Stimulated activated CD8-positive, alpha-beta memory T cell treated with anti-CD3 and anti-CD28 coated beads, Interleukin-4, amount 100 ng/mL, for 24 hours (primary cell): ENCODE results near the gene GCC1.
A peak's percentile ranks its signal among the peaks of the same experiment; 100 is the strongest.
"Not testable (repeated sequence)": the region's sequence is repeated elsewhere in the genome, so short reads cannot be mapped to it uniquely, and the experiment has no call there.

ENCODE experiments used
- DNase-seq: peaks from one replicate; pipeline ENCODE4 v3.0.0-alpha.2; 2020; ENCODE audit warnings: low read depth

GCC1 gene

GRCh38 chr7:127588697-127589482, 3.5 kb upstream of the GCC1 start:
- DNase-seq: no peak

DNA sequence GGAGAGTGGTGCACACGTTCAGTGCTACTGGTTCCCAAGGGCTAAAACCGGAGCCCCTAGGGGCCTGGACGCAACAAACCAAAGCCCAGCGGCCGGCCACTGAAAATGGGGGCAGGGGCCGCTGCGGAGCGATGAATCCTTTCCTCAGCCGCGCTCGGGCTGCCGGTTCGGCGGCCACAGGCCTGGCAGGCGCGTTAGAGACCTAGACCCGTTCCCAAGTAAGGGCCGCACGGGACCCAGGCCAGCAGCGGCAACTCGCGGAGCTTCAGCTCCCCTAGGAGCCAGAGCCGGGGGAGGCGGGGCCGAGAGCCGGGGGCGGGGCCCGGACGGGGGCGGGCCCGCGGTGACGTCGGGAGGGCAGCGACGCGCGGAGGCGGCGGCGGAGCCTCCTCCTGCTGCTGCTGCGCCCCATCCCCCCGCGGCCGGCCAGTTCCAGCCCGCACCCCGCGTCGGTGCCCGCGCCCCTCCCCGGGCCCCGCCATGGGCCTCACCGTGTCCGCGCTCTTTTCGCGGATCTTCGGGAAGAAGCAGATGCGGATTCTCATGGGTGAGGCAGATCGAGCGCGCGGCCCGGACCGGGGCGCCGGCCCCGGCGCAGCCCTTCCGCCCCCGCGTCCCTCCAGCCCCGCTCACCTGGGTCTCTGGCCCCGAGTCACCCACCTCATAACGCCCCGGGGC, 2.8 kb upstream of the GCC1 start, which contains the start of gene ARF5:
Gene ARF5, plus strand, starts transcription at position 393 of the 678 bp plus-strand sequence. Its CDS starts 88 bp downstream, at position 481.
- DNase-seq: peak; percentile 81

- no peak for DNase-seq
Observed at GRCh38 chr7:127587663-127588018, 2.2 kb upstream of the GCC1 start.

DNA sequence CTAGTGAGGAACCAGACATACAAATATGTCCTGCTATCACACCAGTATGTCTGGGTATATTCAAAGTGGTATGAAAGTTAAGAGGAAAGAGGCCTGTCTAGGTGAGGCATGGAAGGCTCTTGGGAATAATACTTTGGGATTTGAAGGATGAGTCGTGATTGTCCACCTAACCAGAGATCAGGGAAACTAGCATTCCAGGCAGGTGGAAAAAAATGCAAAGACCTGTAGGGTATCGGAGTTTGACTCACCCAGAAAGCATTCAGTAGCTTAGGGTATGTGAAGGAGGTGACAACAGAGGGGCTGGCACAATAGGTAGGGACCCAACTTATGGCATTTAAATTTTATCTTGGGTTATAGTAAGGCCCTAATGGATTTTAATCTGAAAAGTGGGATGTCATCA, 950 bp upstream of the GCC1 start:
- no peak for DNase-seq

GRCh38 chr7:127584648-127585043, 750 bp downstream of the GCC1 start:
- no peak for DNase-seq

- no peak for DNase-seq
Observed at GRCh38 chr7:127582361-127582760, 3.0 kb downstream of the GCC1 start.

GRCh38 chr7:127581716-127582115, 3.7 kb downstream of the GCC1 start:
- DNase-seq: no peak

GRCh38 chr7:127580612-127581011, 4.8 kb downstream of the GCC1 start:
- DNase-seq: no peak

- no peak for DNase-seq
Observed at GRCh38 chr7:127578711-127579275, 6.6 kb downstream of the GCC1 start.

- no peak for DNase-seq
Observed at GRCh38 chr7:127578036-127578684, 7.2 kb downstream of the GCC1 start.

DNA sequence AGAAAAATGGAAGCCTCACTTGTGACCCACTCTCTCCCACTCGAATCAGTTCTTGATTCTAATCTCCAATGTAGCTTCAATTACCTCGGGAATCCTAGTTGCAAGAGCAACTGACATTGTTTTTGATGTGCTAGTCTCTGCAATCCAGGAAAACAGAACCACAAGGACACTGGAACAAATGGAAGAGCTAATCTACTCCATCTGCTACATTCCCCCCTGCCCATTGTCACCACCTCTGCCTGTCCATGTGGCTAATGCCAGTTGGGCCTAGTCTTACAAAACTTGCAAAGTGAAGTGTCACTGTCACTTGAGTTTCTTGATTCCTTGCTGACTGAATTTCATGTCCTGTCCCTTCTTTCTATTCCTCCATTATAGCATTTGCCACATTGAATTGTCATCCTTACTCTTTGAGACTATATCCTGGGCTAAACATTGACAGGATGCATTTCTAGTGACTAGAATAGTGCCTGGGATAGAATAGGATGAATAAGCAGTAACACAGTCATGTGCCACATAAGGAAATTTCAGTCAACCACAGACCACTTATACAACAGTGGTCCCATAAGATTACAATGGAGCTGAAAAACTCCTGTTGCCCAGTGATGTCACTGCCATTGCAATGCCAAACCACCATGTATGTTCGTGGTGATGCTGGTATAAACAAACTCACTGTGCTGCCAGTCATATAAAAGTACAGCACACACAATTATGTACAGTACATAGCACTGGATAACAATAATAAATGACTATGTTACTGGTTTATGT, 13.5 kb downstream of the GCC1 start:
- no peak for DNase-seq

DNA sequence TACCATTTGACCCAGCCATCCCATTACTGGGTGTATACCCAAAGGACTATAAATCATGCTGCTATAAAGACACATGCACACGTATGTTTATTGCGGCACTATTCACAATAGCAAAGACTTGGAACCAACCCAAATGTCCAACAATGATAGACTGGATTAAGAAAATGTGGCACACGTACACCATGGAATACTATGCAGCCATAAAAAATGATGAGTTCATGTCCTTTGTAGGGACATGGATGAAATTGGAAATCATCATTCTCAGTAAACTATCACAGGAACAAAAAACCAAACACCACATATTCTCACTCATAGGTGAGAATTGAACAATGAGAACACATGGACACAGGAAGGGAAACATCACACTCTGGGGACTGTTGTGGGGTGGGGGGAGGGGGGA, 17.4 kb downstream of the GCC1 start:
- not testable (repeated sequence) for DNase-seq

DNA sequence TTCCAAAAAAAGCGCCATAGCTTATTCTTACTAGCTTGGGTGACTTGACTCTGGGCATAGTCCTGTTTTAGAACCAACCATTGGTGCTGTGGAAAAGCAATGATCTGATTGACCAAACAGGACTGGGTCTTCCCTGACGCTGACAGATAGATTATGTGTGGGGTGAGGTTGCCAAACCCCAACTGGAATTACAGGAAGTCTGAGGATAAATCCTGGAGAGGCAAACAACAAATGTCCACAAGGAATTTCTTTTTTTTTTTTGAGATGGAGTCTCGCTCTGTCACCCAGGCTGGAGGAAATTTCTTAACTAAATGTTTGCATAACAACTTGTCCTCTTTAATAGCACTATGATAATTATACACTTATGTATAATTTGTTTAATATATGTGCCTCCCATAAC, 19.2 kb downstream of the GCC1 start:
- DNase-seq: no peak

DNA sequence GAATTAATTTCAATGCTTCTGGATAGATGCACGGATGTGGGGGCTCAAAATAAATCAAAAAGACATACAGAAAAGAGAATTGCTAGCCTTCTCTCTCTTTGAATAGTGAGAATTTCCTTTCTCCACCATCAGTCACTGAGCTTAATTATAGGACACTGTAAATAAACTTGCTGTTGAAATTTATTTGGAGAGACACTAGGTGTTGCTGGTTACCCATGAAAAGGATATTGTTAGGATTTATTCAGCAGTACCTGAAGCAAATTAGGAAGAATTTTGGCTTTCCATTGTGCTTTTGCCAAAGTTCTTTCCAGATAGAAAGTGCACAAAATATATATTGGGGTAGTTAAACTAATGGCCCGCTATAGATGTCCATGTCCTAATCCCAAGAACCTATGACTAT, 27.6 kb downstream of the GCC1 start:
- DNase-seq: no peak

- no peak for DNase-seq
Observed at GRCh38 chr7:127556404-127556803, 29.0 kb downstream of the GCC1 start.

DNA sequence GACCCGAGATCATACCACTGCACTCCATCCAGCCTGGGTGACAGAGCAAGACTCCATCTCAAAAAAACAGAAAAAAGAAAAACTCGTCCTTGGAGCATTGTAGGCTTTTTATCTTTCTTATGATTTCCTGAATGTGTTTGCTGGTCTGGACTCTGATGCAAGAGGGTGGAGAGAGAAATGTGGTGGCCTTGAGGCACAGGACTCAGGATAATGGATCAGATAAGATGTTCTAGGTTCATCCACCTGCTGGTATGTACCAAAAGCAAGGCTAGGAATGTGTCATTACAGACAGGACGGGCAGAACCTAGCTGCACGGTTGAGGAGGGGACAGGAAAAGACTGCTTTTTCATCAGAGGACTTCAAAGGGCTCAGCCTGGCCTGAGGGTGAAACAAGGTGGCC, 33.5 kb downstream of the GCC1 start:
- no peak for DNase-seq

DNA sequence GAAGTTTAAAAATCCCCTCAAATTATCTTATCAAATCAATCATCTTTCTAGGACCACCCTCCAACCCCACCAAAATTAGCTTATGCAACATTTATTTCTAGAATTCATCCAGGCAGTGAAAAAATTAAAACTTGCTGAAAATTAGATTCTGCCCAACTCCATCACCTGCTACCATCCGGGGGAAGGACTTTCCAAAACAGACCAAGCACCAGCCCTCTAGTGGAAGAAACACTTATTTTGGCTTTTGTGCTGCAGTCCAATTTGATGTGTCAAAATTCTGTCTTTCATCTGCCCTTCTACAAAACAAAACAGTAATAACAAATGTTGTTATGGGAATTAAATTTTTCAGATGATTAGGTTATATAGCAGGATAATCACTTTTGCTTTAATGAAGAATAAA, 35.1 kb downstream of the GCC1 start:
- DNase-seq: no peak

DNA sequence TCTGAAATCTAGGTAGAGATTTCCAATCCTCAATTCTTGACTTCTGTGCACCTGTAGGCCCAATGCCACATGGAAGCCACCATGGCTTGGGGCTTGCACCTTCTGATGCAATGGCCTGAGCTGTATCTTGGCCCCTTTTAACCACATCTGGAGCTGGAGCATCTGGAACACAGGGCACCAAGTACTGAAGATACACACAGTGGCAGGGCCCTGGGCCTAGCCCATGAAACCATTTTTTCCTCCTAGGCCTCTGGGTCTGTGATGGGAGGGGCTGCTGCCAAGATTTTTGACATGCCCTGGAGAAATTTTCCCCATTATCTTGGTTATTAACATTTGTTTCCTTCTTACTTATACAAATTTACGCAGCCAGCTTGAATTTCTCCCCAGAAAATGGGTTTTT, 39.1 kb downstream of the GCC1 start:
- DNase-seq: no peak

DNA sequence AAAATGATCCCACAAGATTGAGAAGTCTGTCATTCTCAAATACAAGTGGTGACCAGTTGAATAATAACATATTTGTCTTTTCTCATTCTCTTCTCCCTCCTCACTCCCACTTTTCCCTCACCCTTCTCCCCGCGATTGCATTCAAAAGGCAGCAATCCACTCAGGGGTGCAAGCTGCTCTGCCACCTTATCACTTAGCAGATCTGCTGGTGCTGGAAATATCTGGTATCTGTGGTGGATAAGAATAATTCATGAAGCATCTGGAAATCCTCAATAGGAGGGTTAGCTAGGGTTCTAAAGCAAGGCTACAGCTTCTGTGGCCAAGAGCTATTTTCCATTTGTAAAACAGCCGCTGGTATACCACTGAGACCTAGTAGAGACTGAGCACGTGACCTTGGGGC, 43.8 kb downstream of the GCC1 start:
- DNase-seq: no peak

GRCh38 chr7:127540461-127540860, 44.9 kb downstream of the GCC1 start:
- not testable (repeated sequence) for DNase-seq

- DNase-seq: no peak
Observed at GRCh38 chr7:127539116-127539515, 46.3 kb downstream of the GCC1 start.

DNA sequence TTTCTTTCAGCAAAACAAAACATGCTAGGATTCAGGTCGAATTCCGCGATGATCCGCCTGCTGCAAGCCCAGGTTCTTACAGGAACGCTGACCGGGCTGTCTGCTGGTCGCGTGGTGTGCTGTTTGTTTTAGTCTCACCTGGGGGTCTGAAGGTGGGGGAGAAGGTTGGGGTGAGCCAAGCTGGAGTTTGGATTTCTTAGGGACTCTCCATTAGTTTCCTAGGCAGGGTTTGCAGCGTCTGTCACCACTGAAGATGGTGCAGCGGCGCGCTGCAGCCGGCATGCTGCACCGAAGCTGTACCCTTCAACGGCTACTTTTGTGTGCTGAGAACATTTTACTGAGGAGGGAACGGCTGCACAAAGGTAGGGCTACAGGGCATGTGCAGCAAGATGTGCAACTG, 48.7 kb downstream of the GCC1 start:
- no peak for DNase-seq
